Sciatic nerve (tissue), 2 donors: ENCODE data around the gene ADTRP. TPM values are rescaled to one million over a fixed set of nuclear protein-coding genes. Genes with fewer than 3 reads are reported as not detected.

Experiments used
- ATAC-seq: fragments of 200-7000 bp; cut with Tn5 transposase; one replicate; pipeline ENCODE4 v1.9.1; 2020; ENCODE audit warnings: mild to moderate bottlenecking, moderate library complexity
- DNase-seq: peaks from one replicate; pipeline ENCODE4 v3.0.0-alpha.2; 2020; ENCODE audit warnings: low spot score
- intact Hi-C: fragments of 100-400 bp; cut with DNase I; formaldehyde crosslinking; loops from one replicate; pipeline ENCODE4 v1.14.2; 2022
- total RNA-seq: library from RNA; stranded (reverse); fragmentation: NEBNext Ultra II Directional; extraction: Animal tissue kit (Norgen Biotek cat#: 25700); gene quantifications from one replicate; pipeline ENCODE4 v1.2.1, GENCODE V29; 2021
- donor health status: DM: no; HTN: no; CAD: no.
- donor health status: DM: no; HTN: no; CAD: no.

Gene ADTRP, protein sequence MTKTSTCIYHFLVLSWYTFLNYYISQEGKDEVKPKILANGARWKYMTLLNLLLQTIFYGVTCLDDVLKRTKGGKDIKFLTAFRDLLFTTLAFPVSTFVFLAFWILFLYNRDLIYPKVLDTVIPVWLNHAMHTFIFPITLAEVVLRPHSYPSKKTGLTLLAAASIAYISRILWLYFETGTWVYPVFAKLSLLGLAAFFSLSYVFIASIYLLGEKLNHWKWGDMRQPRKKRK
- 0.76 TPM for total RNA-seq

- ATAC-seq (peak; percentile 48), DNase-seq (no peak)
- intact Hi-C loops: no loop called here
Measured at GRCh38 chr6:11778648-11779328, at the start of gene ADTRP. Gene ADTRP (minus strand): TSS chr6:11778803. CDS start chr6:11778759, 44 bp downstream.

GRCh38 chr6:11826779-11827178 lies 48.2 kb upstream of the ADTRP start:
- intact Hi-C loops: no loop called here
- DNase-seq (no peak), ATAC-seq (peak; percentile 28)

DNA sequence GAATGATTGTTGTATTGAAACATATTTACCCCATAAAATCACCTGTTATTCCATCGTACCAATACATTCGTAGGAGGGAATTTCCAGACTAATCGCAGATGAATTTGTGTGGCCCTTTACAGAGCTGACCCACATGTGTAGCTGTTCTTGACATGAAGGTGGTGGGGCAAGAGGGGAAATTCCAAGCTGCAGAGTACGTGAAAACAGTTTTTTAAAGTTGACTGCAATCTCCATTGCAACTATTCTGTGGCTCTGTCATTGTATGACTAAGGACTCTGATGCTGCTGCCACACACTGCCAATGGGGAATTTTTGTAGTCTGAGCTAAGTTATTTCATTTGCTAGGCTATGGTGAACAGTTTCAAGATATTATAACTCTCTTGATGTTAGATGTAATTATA lies 46.4 kb upstream of the ADTRP start:
- ATAC-seq (no peak), DNase-seq (no peak)
- intact Hi-C loops: no loop called here

DNA sequence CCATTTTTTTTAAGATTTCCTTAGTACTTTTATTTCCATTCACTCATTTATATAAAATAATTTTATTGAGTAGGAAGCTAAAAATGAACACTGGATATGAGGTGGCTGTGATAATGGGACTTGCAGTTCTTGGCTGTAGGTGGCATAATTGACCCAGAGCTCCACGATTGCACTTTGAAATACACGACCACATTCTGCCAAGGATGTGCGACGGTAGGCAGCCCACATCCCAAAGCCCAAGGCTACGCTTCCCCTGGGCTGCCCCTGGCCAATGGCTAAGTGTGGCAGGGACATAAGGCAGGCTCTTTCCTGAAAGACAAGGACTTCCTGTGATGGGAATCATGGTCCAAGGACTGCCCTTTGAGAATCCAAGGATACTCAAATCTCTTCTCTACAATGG lies 43.7 kb upstream of the ADTRP start:
- no peak for ATAC-seq
- no peak for DNase-seq
- intact Hi-C loops: no loop called here

- DNase-seq (no peak), ATAC-seq (no peak)
- intact Hi-C loops: no loop called here
Measured at GRCh38 chr6:11821781-11822180, 43.2 kb upstream of the ADTRP start.

GRCh38 chr6:11820821-11821220 lies 42.2 kb upstream of the ADTRP start:
- DNase-seq: no peak
- ATAC-seq: no peak
- intact Hi-C loops: no loop called here

- ATAC-seq: no peak
Measured at GRCh38 chr6:11819486-11819885, 40.9 kb upstream of the ADTRP start.

DNA sequence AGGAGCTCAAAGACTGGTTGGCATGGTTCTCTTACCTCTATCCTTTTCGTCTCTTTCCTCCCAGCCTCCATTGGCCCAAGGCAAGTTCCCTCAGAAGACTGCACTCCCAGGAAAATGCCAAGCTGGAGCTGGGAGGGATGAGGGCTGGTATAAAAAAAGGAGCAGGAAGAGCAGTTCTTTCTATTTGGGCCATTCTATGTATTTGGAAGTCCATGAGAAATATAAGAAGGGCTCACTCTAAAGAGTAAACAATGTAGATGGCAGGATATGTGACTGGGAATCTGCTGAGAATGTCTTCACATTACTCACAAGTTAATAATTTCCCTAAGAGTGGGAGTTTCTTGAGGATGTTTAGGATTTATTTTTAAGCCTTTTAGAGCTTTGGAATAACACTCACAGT lies 36.6 kb upstream of the ADTRP start:
- ATAC-seq: no peak
- DNase-seq: no peak
- intact Hi-C loops: no loop called here

More at GRCh38 chr6:11819486-11819885, 40.9 kb upstream of the ADTRP start:
- intact Hi-C loops: no loop called here
- no peak for DNase-seq

DNA sequence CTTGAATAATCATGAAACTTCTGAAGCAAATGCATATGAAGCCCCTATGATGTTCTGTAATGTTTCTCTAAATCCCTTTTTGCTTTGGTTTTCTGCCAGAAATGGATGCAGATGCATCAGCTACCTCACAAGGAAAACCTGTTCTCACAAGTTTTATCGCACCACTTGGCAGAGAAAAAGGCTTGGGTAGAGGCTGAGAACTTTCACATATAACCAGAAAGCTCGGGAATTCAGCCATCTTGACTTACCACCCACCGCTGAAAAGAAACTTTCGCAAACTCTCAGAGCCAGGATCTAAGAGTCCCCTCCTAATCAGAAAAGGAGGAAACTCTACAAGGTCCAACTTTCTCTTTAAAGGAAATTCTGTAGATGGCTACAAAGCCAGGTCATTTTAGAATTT lies 36.2 kb upstream of the ADTRP start:
- intact Hi-C loops: no loop called here
- ATAC-seq (no peak), DNase-seq (no peak)

GRCh38 chr6:11814106-11814505 lies 35.5 kb upstream of the ADTRP start:
- intact Hi-C loops: no loop called here
- DNase-seq: no peak
- ATAC-seq: no peak

- ATAC-seq (no peak), DNase-seq (no peak)
- intact Hi-C loops: no loop called here
Measured at GRCh38 chr6:11813606-11814005, 35.0 kb upstream of the ADTRP start.

- DNase-seq (no peak), ATAC-seq (no peak)
- intact Hi-C loops: no loop called here
Measured at GRCh38 chr6:11812951-11813350, 34.3 kb upstream of the ADTRP start.

GRCh38 chr6:11812439-11812838 lies 33.8 kb upstream of the ADTRP start:
- intact Hi-C loops: no loop called here

DNA sequence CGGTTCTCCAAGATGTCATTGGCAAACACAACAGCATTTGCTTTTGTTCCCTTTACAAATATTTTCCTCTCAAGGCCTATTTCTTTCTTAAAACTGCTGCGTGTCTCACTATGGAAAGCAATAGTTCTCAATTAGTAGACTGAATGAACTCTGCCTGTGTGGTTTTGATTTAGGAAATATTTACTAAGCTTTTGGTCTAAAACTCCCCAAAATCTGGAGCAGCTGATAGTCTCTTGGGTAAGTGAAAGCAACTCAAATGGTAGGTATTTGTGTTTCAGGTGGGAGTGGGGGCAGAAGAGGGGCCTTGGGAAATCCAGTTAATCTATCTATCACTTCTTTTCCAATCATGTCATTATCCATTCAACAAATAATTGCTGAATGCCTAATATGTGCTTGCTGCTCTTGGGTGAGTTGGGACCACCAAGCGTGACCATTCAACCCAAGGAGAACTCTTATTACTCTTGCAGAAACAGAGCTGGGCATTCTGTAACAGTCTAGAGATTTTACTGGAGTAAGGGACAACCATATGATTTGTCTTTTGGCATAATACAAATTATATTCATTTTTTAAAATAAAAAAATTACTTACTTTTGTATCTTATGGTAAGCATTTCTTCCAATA lies 33.2 kb upstream of the ADTRP start:
- no peak for DNase-seq
- no peak for ATAC-seq
- intact Hi-C loops: no loop called here

More at GRCh38 chr6:11812439-11812838, 33.8 kb upstream of the ADTRP start:
- ATAC-seq (no peak), DNase-seq (no peak)

DNA sequence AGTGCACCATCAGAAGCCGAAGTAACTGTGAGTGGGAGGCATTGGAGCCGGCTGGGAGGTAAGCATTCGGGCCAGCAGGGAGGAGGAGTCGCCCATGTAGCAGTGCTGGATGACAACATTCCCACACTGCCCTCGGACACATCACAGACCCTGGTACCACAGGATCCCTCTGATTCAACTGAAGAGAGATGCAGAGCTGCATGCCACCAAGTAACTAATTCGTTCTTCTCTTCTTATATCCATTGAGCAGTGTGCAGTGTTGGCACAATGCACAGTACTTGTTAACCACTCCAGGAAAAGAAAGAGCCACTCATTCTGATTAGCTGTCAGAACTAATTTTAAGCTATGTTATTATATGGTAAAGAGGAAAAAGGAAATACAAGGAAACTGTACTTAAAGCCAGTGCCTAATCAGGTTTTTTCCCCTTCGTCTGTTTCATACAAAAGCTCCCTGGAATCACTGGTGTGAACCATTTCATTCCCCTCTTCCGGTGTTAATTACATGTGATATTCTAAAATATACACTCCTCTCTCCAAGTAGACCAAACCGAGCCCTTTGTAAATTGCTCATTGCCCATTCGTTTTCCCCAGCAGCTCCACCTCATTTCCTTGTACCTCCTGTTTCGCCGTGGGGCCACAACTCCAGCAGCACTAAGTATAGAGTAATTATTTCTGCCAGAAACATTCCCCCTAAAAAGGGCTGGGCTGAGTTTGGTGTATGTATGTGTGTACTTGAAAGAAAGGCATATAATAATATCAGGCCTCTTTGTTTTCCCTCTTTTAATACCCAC lies 32.4 kb upstream of the ADTRP start:
- peak; percentile 27 for ATAC-seq
- intact Hi-C loops: no loop called here

GRCh38 chr6:11810039-11810541 lies 31.5 kb upstream of the ADTRP start:
- DNase-seq (peak; percentile 88), ATAC-seq (peak; percentile 92)
- intact Hi-C loops: no loop called here

More for the DNA sequence above, 32.4 kb upstream of the ADTRP start:
- DNase-seq: no peak

DNA sequence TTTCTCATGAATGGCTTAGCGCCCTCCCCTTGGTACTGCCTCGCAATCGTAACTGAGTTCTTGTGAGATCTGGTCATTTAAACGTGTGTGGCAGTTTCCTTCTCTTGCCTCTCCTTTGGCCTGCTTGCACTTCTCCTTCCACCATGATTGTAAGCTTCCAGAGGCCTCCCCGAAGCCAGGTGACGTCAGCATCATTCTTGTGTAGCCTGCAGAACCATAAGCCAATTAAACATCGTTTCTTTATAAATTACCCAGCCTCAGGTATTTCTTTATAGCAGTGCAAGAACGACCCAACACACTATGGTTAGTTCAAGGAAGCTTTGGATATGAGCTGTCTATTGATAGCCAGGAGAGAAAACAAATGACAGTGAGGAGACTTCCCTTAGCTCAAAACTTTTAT lies 29.5 kb upstream of the ADTRP start:
- intact Hi-C loops: no loop called here
- DNase-seq: no peak
- no peak for ATAC-seq

- intact Hi-C loops: no loop called here
- DNase-seq (no peak), ATAC-seq (no peak)
Measured at GRCh38 chr6:11806561-11807317, 28.1 kb upstream of the ADTRP start.
